ENCODE data around the gene HEPN1.

Gene HEPN1

DNA sequence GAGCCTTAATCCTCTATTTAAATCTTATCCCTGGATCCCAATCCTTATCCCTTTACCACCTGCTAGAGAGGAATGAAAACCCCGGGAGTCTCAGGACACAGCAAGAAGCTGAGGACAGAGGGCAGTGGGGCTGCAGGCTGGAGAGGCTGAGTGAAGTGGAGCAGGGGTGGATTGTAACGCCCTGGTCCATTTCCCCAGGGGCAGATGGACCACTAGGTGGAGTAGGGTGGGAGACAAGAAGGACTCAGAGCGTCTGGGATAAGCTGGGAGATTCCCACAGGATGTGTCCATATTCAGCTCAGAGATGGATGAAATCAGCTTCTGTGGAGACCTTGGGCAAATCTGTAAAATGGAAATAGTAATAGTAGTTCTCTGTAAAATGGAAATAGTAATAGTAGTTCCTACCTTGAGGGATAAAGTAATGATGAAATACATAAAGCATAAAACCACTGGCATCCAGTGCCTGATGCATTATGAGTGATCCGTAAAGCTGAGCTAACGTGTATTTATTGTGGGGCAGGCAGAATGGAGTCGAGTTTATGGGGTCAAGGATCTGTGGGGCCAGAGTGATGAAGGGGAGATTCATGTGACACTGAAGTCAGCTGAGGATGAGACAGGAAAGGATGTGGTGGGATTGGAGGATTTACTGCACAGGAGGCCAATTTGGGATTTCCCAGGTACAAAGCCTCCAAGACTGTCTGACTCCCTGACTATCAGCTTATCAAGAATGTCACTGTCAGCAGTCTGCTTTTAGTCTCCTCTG lies 19.5 kb upstream of the HEPN1 start:
- no peak for DNase-seq (ENCODE audit: low read depth, low spot score)

DNA sequence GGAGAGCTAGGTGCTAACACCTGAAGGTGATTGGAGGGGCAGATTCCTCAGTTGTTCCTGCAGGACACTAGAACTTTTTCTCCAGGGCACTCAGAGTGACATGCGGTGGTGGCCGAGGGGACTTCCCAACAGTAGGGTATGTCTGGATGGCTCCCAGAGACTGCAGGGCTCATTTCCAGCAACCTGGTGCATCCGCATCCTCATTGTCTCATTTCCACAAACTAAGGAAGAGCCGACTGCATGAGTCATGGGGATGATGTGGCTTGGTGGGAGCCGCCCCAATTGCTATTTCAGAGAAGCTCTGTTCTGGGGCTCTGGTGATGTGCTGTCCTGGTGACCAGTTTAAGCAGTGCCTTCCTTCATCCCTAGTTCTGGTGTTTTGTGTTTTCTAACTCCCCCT lies 18.6 kb upstream of the HEPN1 start:
- peak; percentile 56 for DNase-seq (ENCODE audit: low read depth, low spot score)

DNA sequence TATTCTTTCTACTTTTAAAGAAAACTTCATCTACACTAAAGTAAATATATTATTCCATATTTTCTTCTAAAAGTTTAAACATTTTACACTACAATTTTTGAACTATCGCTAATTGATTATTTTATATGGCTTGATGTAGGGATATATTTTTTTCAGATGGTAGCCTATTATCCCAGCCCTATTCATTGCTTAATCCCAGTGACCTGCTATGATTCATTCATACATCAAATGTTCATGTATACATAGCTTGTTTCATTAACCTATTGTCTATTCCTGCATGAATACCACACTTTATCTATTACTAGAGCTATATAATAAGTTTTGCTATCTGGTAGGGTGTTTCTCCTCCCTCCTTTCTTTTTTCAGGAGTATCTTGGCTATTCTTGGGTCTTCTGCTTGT lies 16.4 kb upstream of the HEPN1 start:
- DNase-seq (ENCODE audit: low read depth, low spot score) = no peak

DNA sequence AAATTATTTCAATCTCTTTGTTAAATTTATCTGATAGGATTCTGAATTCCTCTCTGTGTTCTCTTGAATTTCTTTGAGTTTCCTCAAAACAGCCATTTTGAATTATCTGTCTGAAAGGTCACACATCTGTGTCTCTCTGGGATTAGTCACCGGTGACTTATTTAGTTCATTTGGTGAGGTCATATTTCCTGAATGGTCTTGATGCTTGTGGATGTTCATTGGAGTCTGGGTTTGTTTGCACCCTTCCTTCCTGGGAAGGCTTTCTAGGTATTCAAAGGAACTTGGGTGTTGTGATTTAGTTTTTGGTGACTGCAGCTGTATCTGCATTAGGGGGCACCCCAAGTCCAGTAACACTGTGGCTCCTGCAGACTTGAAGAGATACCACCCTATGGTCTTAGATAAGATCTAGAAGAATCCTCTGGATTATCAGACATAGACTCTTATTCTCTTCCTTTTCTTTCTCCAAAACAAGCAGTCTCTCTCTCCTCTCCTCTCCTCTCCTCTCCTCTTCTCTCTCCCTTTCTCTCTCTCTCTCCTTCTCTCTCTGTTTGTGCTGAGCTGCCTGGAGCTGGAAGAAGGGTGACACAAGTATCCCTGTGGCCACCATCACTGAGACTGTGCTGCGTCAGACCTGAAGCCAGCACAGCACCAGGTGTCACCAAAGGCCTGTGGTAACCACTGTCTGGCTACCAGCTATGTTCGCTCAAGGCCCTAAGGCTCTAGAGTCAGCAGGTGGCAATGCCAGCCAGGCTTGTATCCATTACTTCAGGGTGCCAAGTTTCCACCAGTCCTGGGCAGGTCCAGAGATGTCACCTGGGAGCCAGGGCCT lies 3.3 kb upstream of the HEPN1 start:
- no peak for DNase-seq (ENCODE audit: low read depth, low spot score)

GRCh38 chr11:124916370-124916710 lies 2.7 kb upstream of the HEPN1 start:
- no peak for DNase-seq (ENCODE audit: low read depth, low spot score)

- DNase-seq (ENCODE audit: low read depth, low spot score) = no peak
Measured at GRCh38 chr11:124917115-124917637, 1.9 kb upstream of the HEPN1 start.

DNA sequence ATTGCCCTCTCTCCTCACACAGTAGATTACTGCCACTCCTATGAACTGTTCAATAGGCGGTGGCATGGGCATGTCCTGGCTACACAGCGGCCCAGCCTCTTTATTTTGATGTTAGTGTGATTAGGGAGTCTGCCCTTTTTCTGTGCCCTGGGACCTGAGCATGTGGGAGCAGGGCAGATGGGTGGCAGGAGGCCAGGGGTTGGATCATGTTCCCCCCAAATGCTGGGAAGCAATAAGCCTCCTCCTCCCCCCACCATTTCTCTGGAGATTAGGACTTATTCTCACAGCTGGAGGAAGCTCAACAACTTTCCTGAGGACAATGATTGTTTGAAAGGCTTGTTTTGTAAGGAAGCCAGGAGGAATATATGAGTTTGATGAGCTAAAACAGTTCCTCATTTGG lies 848 bp downstream of the HEPN1 start:
- no peak for DNase-seq (ENCODE audit: low read depth, low spot score)

- DNase-seq (ENCODE audit: low read depth, low spot score) = no peak
Measured at GRCh38 chr11:124920356-124920755, 1.3 kb downstream of the HEPN1 start.

GRCh38 chr11:124920870-124921609 lies 2.0 kb downstream of the HEPN1 start:
- peak; percentile 88 for DNase-seq (ENCODE audit: low read depth, low spot score)

GRCh38 chr11:124922831-124923230 lies 3.8 kb downstream of the HEPN1 start:
- DNase-seq (ENCODE audit: low read depth, low spot score) = no peak

DNA sequence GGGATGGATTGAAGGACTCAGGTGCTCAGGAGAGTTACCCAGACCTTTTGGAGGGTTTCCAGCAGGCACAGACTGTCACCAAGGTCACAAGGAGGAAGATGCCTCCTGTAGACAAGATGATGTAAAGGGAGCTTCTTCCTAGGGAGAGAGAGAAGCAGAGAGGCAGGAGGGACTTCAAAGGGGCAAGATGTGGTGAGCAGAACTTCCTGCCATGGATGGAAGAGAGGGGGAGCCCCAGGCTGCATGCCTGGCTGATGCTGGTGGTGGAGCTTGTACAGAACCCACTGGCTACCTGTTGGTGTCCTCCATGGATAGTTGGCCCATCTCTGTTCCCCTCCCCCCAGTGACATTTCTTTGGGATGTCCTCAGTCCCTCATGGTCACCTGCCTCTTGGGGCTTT lies 4.2 kb downstream of the HEPN1 start:
- DNase-seq (ENCODE audit: low read depth, low spot score) = no peak

GRCh38 chr11:124928942-124929665 lies 10.1 kb downstream of the HEPN1 start:
- no peak for DNase-seq (ENCODE audit: low read depth, low spot score)

GRCh38 chr11:124930799-124931198 lies 11.7 kb downstream of the HEPN1 start:
- DNase-seq (ENCODE audit: low read depth, low spot score) = no peak

GRCh38 chr11:124934862-124935547 lies 16.0 kb downstream of the HEPN1 start:
- DNase-seq (ENCODE audit: low read depth, low spot score) = peak; percentile 29

GRCh38 chr11:124935548-124936514 lies 16.8 kb downstream of the HEPN1 start, which contains the start of gene HEPACAM:
TSS of gene HEPACAM (minus strand) at chr11:124936047. CDS start at chr11:124936006, 41 bp downstream.
- DNase-seq (ENCODE audit: low read depth, low spot score) = no peak

- DNase-seq (ENCODE audit: low read depth, low spot score) = no peak
Measured at GRCh38 chr11:124937336-124937935, 18.4 kb downstream of the HEPN1 start.

DNA sequence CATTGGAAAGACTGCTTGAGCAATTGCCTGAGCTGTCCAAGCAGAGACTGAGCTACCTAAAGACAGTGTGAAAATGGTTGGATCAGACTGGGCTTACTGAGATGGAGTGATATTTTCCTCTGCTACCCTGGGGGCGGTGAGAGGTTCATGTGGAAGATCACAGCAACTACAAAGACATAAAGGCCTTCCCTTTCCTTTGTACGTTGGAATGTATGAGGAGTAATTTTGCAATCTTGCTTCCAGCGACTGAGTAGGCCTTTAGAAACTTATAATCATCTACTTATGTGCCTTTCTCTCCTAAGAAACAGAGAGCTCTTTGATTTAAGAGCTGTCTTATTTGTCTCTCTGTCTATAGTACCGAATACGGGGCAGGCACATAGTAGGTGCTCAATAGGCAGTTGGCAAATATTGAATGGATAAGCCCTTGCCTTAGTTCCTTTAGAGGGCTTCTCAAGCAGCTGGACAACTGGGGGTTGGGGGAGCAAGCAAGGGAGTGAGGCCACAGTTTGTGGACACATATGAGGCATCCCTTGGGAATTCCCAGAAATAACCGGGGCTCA lies 19.2 kb downstream of the HEPN1 start:
- no peak for DNase-seq (ENCODE audit: low read depth, low spot score)

DNA sequence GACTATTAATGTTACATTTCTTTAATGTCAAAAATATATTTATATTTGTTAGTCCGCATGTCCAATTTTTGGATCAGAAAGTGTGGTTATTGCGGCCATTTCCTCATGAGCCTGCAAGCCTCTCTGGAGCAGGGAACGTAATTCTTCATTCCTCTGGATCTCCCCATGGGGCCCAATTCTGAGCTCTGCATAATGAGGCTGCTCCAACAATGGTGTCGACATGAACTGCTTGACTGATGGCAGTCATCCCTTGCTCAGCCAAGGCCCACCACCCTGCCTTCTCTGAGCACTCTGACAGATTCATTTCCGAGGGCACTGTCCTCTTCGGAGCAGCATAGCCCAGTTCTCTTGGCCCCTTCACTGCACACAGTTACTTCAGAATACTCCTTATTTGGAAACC lies 19.9 kb downstream of the HEPN1 start:
- DNase-seq (ENCODE audit: low read depth, low spot score) = no peak

GRCh38 chr11:124941703-124942102 lies 22.7 kb downstream of the HEPN1 start:
- no peak for DNase-seq (ENCODE audit: low read depth, low spot score)

All from astrocyte of the hippocampus (primary cell).